HEK293 (cell line): Measurements from ENCODE around the gene SLC2A2.

ENCODE experiments used
- CTCF ChIA-PET: fragments of 350-600 bp; formaldehyde crosslinking; extraction: SDS; loops from one replicate; lab custom pipeline; 2021; ENCODE audit warnings: antibody characterized with exemption; lab: Yijun Ruan, JAX
- POLR2A ChIA-PET: fragments of 300-600 bp; formaldehyde crosslinking; extraction: SDS; loops from one replicate; lab custom pipeline; 2020; ENCODE audit warnings: antibody characterized with exemption, inconsistent platforms; lab: Yijun Ruan, JAX
- H3K27ac ChIP-seq: fragments of 200-500 bp; sonication (Bioruptor generic); 2 replicates; pipeline ENCODE4 v1.5.1; 2014; ENCODE audit warnings: low read depth, low read length, control low read depth, inconsistent platforms; ENCODE audit errors: extremely low read depth
- H3K36me3 ChIP-seq, 2 experiments: fragments of 200-500 bp in 1 of 2; sonication (Bioruptor generic) in 1 of 2; 1 replicate in 1 of 2; 2 replicates in 1 of 2; pipeline ENCODE4 v1.5.1; 2014 to 2017; ENCODE audit warnings: inconsistent platforms in 2 of 2, low read length in 2 of 2; ENCODE audit not compliant: control insufficient read depth in 2 of 2, insufficient read depth in 1 of 2
- H3K4me1 ChIP-seq: fragments of 200-500 bp; sonication (Bioruptor generic); 2 replicates; pipeline ENCODE4 v1.5.1; 2014; ENCODE audit warnings: mild to moderate bottlenecking, low read length, inconsistent platforms; ENCODE audit not compliant: control insufficient read depth, insufficient read depth
- H3K4me3 ChIP-seq: 2 replicates; pipeline ENCODE4 v1.5.1; 2011; ENCODE audit warnings: low read depth, mild to moderate bottlenecking, control low read depth, low read length, moderate library complexity
- H3K9me3 ChIP-seq: fragments of 200-500 bp; sonication (Bioruptor generic); 2 replicates; pipeline ENCODE4 v1.5.1; 2014; ENCODE audit warnings: low read depth, low read length, inconsistent platforms; ENCODE audit not compliant: control insufficient read depth, insufficient read depth
- BCL11B ChIP-seq: fragments of 450-650 bp; formaldehyde crosslinking; IDR thresholded peaks from 2 replicates; pipeline ENCODE4 v1.5.1; 2016; ENCODE audit warnings: low read depth, missing biosample characterization, missing genetic modification characterization
- SETDB1 ChIP-seq: IDR thresholded peaks from one replicate; pipeline ENCODE4 v1.6.1; 2017; ENCODE audit warnings: mild to moderate bottlenecking, low read length, moderate library complexity, mixed read lengths; ENCODE audit not compliant: insufficient read length
- YY2 ChIP-seq: fragments of 450-650 bp; formaldehyde crosslinking; IDR thresholded peaks from 2 replicates; pipeline ENCODE4 v1.5.1; 2016; ENCODE audit warnings: missing biosample characterization, missing genetic modification characterization
- ZFP69B ChIP-seq: fragments of 450-650 bp; formaldehyde crosslinking; IDR thresholded peaks from 2 replicates; pipeline ENCODE4 v1.5.1; 2016; ENCODE audit warnings: missing biosample characterization, missing genetic modification characterization
- ZNF121 ChIP-seq: fragments of 450-650 bp; formaldehyde crosslinking; IDR thresholded peaks from 2 replicates; pipeline ENCODE4 v1.5.1; 2016; ENCODE audit warnings: missing biosample characterization, missing genetic modification characterization
- ZNF133 ChIP-seq: fragments of 450-650 bp; formaldehyde crosslinking; IDR thresholded peaks from 2 replicates; pipeline ENCODE4 v1.5.1; 2016; ENCODE audit warnings: missing biosample characterization, missing genetic modification characterization
- ZNF223 ChIP-seq: fragments of 450-650 bp; formaldehyde crosslinking; IDR thresholded peaks from 2 replicates; pipeline ENCODE4 v1.5.1; 2016; ENCODE audit warnings: missing biosample characterization, missing genetic modification characterization
- ZNF37A ChIP-seq: fragments of 450-650 bp; IDR thresholded peaks from 2 replicates; pipeline ENCODE4 v1.5.1; 2018; ENCODE audit warnings: missing biosample characterization, missing genetic modification characterization
- ZNF561 ChIP-seq: fragments of 450-650 bp; IDR thresholded peaks from 2 replicates; pipeline ENCODE4 v1.5.1; 2018; ENCODE audit warnings: missing biosample characterization, missing genetic modification characterization, borderline replicate concordance
- ZNF610 ChIP-seq: fragments of 450-650 bp; formaldehyde crosslinking; IDR thresholded peaks from 2 replicates; pipeline ENCODE4 v1.5.1; 2016; ENCODE audit warnings: missing biosample characterization, missing genetic modification characterization, borderline replicate concordance
- TF ChIP-seq, protein P1 (sequence below): fragments of 450-650 bp; formaldehyde crosslinking; IDR thresholded peaks from 2 replicates; pipeline ENCODE4 v1.5.1; 2016; ENCODE audit warnings: missing biosample characterization, missing genetic modification characterization
- TF ChIP-seq, protein P2 (sequence below): fragments of 450-650 bp; formaldehyde crosslinking; IDR thresholded peaks from 2 replicates; pipeline ENCODE4 v1.5.1; 2016; ENCODE audit warnings: missing biosample characterization, missing genetic modification characterization
- TF ChIP-seq, protein P3 (sequence below): fragments of 450-650 bp; formaldehyde crosslinking; IDR thresholded peaks from 2 replicates; pipeline ENCODE4 v1.5.1; 2016; ENCODE audit warnings: missing biosample characterization, missing genetic modification characterization
- TF ChIP-seq, protein P4 (sequence below): fragments of 450-650 bp; formaldehyde crosslinking; IDR thresholded peaks from 2 replicates; pipeline ENCODE4 v1.5.1; 2016; ENCODE audit warnings: missing biosample characterization, missing genetic modification characterization
- TF ChIP-seq, protein P5 (sequence below): fragments of 450-650 bp; formaldehyde crosslinking; IDR thresholded peaks from 2 replicates; pipeline ENCODE4 v1.5.1; 2016; ENCODE audit warnings: missing biosample characterization, missing genetic modification characterization
- TF ChIP-seq, protein P6 (sequence below): fragments of 450-650 bp; formaldehyde crosslinking; IDR thresholded peaks from 2 replicates; pipeline ENCODE4 v1.5.1; 2016; ENCODE audit warnings: missing biosample characterization, missing genetic modification characterization

The SLC2A2 gene

DNA sequence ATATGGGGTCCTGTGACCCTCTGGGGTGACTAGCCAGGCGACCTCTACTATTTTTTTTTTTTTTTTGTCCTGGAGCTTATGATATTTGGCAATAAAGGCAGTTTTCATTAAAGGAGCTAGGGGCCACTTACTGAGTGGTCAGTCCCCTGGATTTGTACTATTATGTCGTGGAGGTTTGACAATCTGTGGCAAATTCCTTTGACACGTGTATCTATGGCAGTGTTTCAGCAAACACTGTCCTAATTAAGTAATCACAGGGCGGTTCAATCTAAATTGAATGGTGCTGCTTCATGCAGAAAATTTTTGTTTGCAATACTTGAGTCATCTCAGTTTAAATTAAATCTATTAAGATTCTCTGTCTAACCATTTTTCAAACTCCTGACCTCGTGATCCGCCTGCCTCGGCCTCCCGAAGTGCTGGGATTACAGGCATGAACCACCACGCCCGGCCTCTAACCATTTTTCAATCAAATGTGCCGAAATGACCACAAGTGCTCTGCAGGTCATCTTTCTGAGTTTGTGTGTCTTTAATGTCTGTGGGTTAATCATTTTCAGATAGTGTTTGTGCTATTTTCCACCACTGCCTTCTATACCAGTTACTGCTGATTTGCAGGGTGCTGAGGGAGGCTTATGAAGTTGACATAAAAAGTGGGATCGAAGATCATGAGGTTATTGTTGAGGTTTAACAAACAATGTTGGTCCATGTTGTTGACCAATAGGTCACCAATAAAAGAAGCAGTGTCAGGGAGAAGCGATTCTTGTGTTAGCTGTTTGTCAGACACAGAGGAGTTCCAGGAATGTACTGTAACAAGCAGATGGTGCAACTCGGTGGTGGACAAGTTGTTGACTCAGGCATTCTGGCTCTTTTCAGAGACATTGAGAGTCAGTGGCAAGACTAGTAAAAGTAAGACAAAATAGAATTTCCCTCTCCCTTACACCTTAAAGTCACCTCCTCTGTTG, 18.6 kb upstream of the SLC2A2 start:
- CTCF ChIA-PET: interaction anchor here (0.6 to 1.4 kb wide), 2 partner anchors 83 to 141 kb away, joined by 4 to 9 read pairs; no protein-coding TSS in a partner anchor
- Histone ChIP-seq H3K36me3 (no peaks in the 10 kb centered on the region), H3K4me3 (no peak overlapping the region), H3K4me1 (no peaks in the 10 kb centered on the region)
- TF ChIP-seq YY2: no peak
- TF ChIP-seq ZNF223 (tag by site-specific recombination): no peak
- no peak for TF ChIP-seq BCL11B
- no peak for TF ChIP-seq ZNF37A (tag by site-specific recombination)
- no peak for TF ChIP-seq ZFP69B
- TF ChIP-seq SETDB1: no peak
- TF ChIP-seq, protein P1, sequence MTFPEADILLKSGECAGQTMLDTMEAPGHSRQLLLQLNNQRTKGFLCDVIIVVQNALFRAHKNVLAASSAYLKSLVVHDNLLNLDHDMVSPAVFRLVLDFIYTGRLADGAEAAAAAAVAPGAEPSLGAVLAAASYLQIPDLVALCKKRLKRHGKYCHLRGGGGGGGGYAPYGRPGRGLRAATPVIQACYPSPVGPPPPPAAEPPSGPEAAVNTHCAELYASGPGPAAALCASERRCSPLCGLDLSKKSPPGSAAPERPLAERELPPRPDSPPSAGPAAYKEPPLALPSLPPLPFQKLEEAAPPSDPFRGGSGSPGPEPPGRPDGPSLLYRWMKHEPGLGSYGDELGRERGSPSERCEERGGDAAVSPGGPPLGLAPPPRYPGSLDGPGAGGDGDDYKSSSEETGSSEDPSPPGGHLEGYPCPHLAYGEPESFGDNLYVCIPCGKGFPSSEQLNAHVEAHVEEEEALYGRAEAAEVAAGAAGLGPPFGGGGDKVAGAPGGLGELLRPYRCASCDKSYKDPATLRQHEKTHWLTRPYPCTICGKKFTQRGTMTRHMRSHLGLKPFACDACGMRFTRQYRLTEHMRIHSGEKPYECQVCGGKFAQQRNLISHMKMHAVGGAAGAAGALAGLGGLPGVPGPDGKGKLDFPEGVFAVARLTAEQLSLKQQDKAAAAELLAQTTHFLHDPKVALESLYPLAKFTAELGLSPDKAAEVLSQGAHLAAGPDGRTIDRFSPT: no peak
- TF ChIP-seq, protein P2, sequence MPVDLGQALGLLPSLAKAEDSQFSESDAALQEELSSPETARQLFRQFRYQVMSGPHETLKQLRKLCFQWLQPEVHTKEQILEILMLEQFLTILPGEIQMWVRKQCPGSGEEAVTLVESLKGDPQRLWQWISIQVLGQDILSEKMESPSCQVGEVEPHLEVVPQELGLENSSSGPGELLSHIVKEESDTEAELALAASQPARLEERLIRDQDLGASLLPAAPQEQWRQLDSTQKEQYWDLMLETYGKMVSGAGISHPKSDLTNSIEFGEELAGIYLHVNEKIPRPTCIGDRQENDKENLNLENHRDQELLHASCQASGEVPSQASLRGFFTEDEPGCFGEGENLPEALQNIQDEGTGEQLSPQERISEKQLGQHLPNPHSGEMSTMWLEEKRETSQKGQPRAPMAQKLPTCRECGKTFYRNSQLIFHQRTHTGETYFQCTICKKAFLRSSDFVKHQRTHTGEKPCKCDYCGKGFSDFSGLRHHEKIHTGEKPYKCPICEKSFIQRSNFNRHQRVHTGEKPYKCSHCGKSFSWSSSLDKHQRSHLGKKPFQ: no peak
- TF ChIP-seq, protein P3, sequence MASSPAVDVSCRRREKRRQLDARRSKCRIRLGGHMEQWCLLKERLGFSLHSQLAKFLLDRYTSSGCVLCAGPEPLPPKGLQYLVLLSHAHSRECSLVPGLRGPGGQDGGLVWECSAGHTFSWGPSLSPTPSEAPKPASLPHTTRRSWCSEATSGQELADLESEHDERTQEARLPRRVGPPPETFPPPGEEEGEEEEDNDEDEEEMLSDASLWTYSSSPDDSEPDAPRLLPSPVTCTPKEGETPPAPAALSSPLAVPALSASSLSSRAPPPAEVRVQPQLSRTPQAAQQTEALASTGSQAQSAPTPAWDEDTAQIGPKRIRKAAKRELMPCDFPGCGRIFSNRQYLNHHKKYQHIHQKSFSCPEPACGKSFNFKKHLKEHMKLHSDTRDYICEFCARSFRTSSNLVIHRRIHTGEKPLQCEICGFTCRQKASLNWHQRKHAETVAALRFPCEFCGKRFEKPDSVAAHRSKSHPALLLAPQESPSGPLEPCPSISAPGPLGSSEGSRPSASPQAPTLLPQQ (tag by site-specific recombination): no peak
- TF ChIP-seq, all 188 proteins: peak for 0
- POLR2A ChIA-PET: interaction anchor here (0.6 kb wide), 1 partner anchor 605 kb away, joined by 3 read pairs; no protein-coding TSS in a partner anchor
- H3K9me3 ChIP-seq: no peaks in the 10 kb centered on the region
- H3K27ac ChIP-seq: no peak overlapping the region

DNA sequence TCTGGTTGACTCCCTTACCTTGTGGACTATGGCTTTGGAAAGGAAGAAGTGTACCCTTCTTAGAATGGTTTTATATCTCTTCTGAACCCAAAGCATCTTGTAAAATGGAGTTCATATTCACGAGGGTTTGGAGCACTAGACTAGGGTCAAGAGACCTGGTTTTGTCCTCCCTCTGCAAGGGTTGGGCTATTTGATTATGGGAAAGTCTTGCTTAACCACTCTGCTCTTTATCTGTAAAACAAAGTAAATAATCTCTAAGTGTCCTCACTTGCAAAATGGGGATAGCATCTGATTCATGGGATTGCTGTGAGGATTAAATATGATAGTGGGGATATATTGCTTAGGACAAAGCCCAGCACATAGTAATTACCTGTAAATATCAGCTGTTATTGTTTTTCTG, 17.9 kb upstream of the SLC2A2 start:
- no peaks in the 10 kb centered on the region for H3K4me1 ChIP-seq
- no peak overlapping the region for H3K27ac ChIP-seq
- CTCF ChIA-PET: interaction anchor here (0.5 to 1.4 kb wide), 3 partner anchors 83 to 1288 kb away, joined by 4 to 9 read pairs (median 4); no protein-coding TSS in a partner anchor
- TF ChIP-seq, protein P4, sequence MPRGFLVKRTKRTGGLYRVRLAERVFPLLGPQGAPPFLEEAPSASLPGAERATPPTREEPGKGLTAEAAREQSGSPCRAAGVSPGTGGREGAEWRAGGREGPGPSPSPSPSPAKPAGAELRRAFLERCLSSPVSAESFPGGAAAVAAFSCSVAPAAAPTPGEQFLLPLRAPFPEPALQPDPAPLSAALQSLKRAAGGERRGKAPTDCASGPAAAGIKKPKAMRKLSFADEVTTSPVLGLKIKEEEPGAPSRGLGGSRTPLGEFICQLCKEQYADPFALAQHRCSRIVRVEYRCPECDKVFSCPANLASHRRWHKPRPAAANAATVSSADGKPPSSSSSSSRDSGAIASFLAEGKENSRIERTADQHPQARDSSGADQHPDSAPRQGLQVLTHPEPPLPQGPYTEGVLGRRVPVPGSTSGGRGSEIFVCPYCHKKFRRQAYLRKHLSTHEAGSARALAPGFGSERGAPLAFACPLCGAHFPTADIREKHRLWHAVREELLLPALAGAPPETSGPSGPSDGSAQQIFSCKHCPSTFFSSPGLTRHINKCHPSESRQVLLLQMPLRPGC (tag by site-specific recombination): no peak
- TF ChIP-seq, protein P5, sequence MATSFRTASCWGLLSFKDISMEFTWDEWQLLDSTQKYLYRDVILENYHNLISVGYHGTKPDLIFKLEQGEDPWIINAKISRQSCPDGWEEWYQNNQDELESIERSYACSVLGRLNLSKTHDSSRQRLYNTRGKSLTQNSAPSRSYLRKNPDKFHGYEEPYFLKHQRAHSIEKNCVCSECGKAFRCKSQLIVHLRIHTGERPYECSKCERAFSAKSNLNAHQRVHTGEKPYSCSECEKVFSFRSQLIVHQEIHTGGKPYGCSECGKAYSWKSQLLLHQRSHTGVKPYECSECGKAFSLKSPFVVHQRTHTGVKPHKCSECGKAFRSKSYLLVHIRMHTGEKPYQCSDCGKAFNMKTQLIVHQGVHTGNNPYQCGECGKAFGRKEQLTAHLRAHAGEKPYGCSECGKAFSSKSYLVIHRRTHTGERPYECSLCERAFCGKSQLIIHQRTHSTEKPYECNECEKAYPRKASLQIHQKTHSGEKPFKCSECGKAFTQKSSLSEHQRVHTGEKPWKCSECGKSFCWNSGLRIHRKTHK (tag by site-specific recombination): no peak
- TF ChIP-seq, protein P6, sequence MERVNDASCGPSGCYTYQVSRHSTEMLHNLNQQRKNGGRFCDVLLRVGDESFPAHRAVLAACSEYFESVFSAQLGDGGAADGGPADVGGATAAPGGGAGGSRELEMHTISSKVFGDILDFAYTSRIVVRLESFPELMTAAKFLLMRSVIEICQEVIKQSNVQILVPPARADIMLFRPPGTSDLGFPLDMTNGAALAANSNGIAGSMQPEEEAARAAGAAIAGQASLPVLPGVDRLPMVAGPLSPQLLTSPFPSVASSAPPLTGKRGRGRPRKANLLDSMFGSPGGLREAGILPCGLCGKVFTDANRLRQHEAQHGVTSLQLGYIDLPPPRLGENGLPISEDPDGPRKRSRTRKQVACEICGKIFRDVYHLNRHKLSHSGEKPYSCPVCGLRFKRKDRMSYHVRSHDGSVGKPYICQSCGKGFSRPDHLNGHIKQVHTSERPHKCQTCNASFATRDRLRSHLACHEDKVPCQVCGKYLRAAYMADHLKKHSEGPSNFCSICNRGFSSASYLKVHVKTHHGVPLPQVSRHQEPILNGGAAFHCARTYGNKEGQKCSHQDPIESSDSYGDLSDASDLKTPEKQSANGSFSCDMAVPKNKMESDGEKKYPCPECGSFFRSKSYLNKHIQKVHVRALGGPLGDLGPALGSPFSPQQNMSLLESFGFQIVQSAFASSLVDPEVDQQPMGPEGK: no peak
- TF ChIP-seq ZNF561: no peak
- TF ChIP-seq ZNF133 (tag by site-specific recombination): no peak
- TF ChIP-seq ZNF610 (tag by site-specific recombination): no peak
- no peak for TF ChIP-seq ZNF121

More for the DNA sequence above, 17.9 kb upstream of the SLC2A2 start:
- Histone ChIP-seq H3K36me3 (no peaks in the 10 kb centered on the region), H3K9me3 (no peaks in the 10 kb centered on the region), H3K4me3 (no peak overlapping the region)
- POLR2A ChIA-PET: no interaction called here
